HL-60 (cell line): ENCODE measurements around the gene CD302.

Experiments
- CTCF ChIP-seq: IDR thresholded peaks from one replicate; pipeline ENCODE4 v1.5.1; 2011; ENCODE audit warnings: low read length, control low read depth, inconsistent platforms; ENCODE audit not compliant: insufficient read depth
- GABPA ChIP-seq: IDR thresholded peaks from 2 replicates; pipeline ENCODE4 v1.6.1; 2012; ENCODE audit warnings: low read depth
- POLR2AphosphoS5 ChIP-seq: IDR thresholded peaks from 2 replicates; pipeline ENCODE4 v1.6.1; 2012; ENCODE audit warnings: low read depth
- REST ChIP-seq: IDR thresholded peaks from 2 replicates; pipeline ENCODE4 v1.6.1; 2012; ENCODE audit warnings: low read depth; ENCODE audit not compliant: insufficient replicate concordance
- SPI1 ChIP-seq: IDR thresholded peaks from 2 replicates; pipeline ENCODE4 v1.6.1; 2012; ENCODE audit warnings: low read depth, mild to moderate bottlenecking, borderline replicate concordance

DNA sequence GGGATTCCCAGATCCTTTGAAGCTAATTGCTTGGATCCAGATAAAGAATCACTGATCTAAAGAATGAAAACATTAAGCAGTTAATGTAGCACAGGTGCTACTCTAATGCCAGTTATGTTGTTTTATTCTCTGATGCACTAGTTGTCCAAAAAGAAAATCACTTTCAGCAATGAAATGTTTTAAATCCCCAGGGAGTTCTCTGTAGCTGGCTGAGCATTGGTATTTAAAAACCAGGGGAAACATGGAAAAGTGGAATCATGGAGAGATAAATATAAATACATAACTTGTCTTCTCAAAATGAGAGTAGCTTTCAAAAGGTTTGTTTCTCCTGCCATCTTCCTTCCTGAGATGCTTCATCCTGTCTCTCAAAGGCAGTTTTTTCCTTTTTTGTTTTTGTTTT is 37.7 kb downstream of the CD302 start:
- TF ChIP-seq CTCF = no peak
- TF ChIP-seq POLR2AphosphoS5 = no peak
- TF ChIP-seq REST = no peak
- TF ChIP-seq SPI1 = no peak
- TF ChIP-seq GABPA = no peak
